ENCODE measurements around the gene SECISBP2L.

Gene SECISBP2L

GRCh38 chr15:49060710-49061495 is 14.7 kb upstream of the SECISBP2L start:
- DNase-seq (ENCODE audit: low read depth in 2 of 2) = no peak

- DNase-seq (ENCODE audit: low read depth in 2 of 2) = no peak
These were observed 13.2 kb upstream of the SECISBP2L start for GRCh38 chr15:49059491-49059890.

GRCh38 chr15:49058559-49058958 is 12.3 kb upstream of the SECISBP2L start:
- no peak for DNase-seq (ENCODE audit: low read depth in 2 of 2)

GRCh38 chr15:49055630-49056029 is 9.4 kb upstream of the SECISBP2L start:
- DNase-seq (ENCODE audit: low read depth in 2 of 2) = no peak

GRCh38 chr15:49052662-49053061 is 6.4 kb upstream of the SECISBP2L start:
- DNase-seq (ENCODE audit: low read depth in 2 of 2) = no peak

GRCh38 chr15:49047456-49047855 is 1.2 kb upstream of the SECISBP2L start:
- DNase-seq (ENCODE audit: low read depth in 2 of 2) = no peak

- no peak for DNase-seq (ENCODE audit: low read depth in 2 of 2)
These were observed 461 bp downstream of the SECISBP2L start for GRCh38 chr15:49045751-49046219.

- DNase-seq (ENCODE audit: low read depth in 2 of 2) = no peak
These were observed 1.3 kb downstream of the SECISBP2L start for GRCh38 chr15:49044766-49045606.

GRCh38 chr15:49044002-49044401 is 2.2 kb downstream of the SECISBP2L start:
- no peak for DNase-seq (ENCODE audit: low read depth in 2 of 2)

GRCh38 chr15:49042165-49042564 is 4.1 kb downstream of the SECISBP2L start:
- DNase-seq (ENCODE audit: low read depth in 2 of 2) = no peak

GRCh38 chr15:49041426-49041825 is 4.8 kb downstream of the SECISBP2L start:
- DNase-seq (ENCODE audit: low read depth in 2 of 2) = no peak

- no peak for DNase-seq (ENCODE audit: low read depth in 2 of 2)
These were observed 6.1 kb downstream of the SECISBP2L start for GRCh38 chr15:49040151-49040550.

- no peak for DNase-seq (ENCODE audit: low read depth in 2 of 2)
These were observed 7.9 kb downstream of the SECISBP2L start for GRCh38 chr15:49038382-49038781.

- no peak for DNase-seq (ENCODE audit: low read depth in 2 of 2)
These were observed 8.7 kb downstream of the SECISBP2L start for GRCh38 chr15:49037546-49037940.

GRCh38 chr15:49036650-49037545 is 9.3 kb downstream of the SECISBP2L start:
- no peak for DNase-seq (ENCODE audit: low read depth in 2 of 2)

- no peak for DNase-seq (ENCODE audit: low read depth in 2 of 2)
These were observed 10.4 kb downstream of the SECISBP2L start for GRCh38 chr15:49035825-49036224.

GRCh38 chr15:49032601-49033145 is 13.6 kb downstream of the SECISBP2L start:
- DNase-seq (ENCODE audit: low read depth in 2 of 2) = no peak

- no peak for DNase-seq (ENCODE audit: low read depth in 2 of 2)
These were observed 14.4 kb downstream of the SECISBP2L start for GRCh38 chr15:49031804-49032203.

GRCh38 chr15:49026700-49027099 is 19.5 kb downstream of the SECISBP2L start:
- no peak for DNase-seq (ENCODE audit: low read depth in 2 of 2)

- no peak for DNase-seq (ENCODE audit: low read depth in 2 of 2)
These were observed 21.4 kb downstream of the SECISBP2L start for GRCh38 chr15:49024840-49025239.

GRCh38 chr15:49023354-49023753 is 22.9 kb downstream of the SECISBP2L start:
- no peak for DNase-seq (ENCODE audit: low read depth in 2 of 2)

GRCh38 chr15:49015896-49016295 is 30.4 kb downstream of the SECISBP2L start:
- no peak for DNase-seq (ENCODE audit: low read depth in 2 of 2)
